ENCODE measurements around the gene CUEDC1. TPM values are rescaled to one million over a fixed set of nuclear protein-coding genes. Genes with fewer than 3 reads are reported as not detected.

The CUEDC1 gene
- total RNA-seq, 1 experiment from 2014 or later, result 53.5 TPM

DNA sequence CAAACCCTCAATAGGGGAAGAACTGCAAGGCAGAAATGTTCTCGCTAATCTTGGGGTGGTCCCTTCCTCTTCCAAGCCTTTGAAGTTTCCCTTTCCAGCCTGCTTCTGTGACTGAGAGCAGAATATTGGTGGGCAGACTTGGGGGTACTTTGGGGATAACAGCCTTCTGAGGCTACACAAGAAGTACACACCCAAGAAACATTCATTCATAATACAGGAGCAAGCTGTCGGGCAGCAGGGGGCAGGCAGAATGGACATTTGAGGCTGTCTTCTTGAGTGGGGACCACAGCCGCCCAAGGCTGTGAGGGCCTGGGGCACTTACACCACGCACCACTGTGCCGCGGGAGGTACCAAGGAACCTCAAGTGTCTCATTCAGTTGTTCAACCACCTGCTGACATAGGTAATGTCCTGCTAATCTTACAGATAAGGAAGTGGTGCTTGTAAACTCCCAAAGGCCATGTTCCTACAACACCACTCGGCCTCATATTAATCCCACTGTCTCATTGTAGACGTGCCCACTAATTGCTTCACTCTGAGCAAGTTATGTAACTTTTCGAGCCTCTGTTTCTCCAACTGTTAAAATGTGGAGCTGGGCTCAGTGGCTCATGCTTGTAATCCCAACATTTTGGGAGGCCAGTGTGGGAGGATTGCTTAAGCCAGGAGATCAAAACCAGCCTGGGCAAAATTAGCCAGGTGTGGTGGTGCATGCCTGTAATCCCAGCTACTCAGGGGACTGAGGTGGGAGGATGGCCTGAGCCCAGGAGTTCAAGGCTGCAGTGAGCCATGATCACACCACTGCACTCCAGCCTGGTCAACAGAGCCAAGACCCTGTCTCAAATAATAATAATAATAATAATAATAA, 102.9 kb downstream of the CUEDC1 start:
- ChIA-PET CTCF (interaction anchor here (1.5 kb wide), 1 partner anchor 19 kb away, joined by 4 read pairs; no protein-coding TSS in a partner anchor), POLR2A (ENCODE audit: low non-redundant PET) (no interaction called here)
- no peak for DNase-seq (ENCODE audit: low spot score)
- Histone ChIP-seq H3K27ac (ENCODE audit: low read depth, low read length, poor library complexity, severe bottlenecking) (peak overlapping the region; percentile 47), H3K27me3 (replicated peaks; ENCODE audit: insufficient read depth, low read depth, low read length, poor library complexity) (no peaks in the 10 kb centered on the region), H3K4me1 (ENCODE audit: insufficient read depth, low read length, poor library complexity, severe bottlenecking) (peaks cover 17% of the 10 kb centered on the region), H3K4me3 (ENCODE audit: low read depth, low read length, poor library complexity, severe bottlenecking) (no peak overlapping the region), H3K36me3 (ENCODE audit: insufficient read depth, low read length, poor library complexity, severe bottlenecking) (peaks cover 7% of the 10 kb centered on the region), H3K9me3 (ENCODE audit: low read depth, low read length, poor library complexity, severe bottlenecking) (no peaks in the 10 kb centered on the region)
- TF ChIP-seq, protein P1, sequence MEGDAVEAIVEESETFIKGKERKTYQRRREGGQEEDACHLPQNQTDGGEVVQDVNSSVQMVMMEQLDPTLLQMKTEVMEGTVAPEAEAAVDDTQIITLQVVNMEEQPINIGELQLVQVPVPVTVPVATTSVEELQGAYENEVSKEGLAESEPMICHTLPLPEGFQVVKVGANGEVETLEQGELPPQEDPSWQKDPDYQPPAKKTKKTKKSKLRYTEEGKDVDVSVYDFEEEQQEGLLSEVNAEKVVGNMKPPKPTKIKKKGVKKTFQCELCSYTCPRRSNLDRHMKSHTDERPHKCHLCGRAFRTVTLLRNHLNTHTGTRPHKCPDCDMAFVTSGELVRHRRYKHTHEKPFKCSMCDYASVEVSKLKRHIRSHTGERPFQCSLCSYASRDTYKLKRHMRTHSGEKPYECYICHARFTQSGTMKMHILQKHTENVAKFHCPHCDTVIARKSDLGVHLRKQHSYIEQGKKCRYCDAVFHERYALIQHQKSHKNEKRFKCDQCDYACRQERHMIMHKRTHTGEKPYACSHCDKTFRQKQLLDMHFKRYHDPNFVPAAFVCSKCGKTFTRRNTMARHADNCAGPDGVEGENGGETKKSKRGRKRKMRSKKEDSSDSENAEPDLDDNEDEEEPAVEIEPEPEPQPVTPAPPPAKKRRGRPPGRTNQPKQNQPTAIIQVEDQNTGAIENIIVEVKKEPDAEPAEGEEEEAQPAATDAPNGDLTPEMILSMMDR (conservative IDR thresholded peaks at IDR 0.05; ENCODE audit: low read depth, low read length), result no peak
- no peak for TF ChIP-seq EZH2 (IDR thresholded peaks at IDR 0.05; ENCODE audit: borderline replicate concordance, low read depth, low read length, poor library complexity, severe bottlenecking)
- intact Hi-C loops (cut with micrococcal nuclease; ENCODE audit: unreplicated experiment), result loop anchor here (10.0 kb wide), 1 partner anchor 232 kb away; the partner anchor contains the start of gene DYNLL2
- no TSS peak for BruUV-seq (replicated peaks)

DNA sequence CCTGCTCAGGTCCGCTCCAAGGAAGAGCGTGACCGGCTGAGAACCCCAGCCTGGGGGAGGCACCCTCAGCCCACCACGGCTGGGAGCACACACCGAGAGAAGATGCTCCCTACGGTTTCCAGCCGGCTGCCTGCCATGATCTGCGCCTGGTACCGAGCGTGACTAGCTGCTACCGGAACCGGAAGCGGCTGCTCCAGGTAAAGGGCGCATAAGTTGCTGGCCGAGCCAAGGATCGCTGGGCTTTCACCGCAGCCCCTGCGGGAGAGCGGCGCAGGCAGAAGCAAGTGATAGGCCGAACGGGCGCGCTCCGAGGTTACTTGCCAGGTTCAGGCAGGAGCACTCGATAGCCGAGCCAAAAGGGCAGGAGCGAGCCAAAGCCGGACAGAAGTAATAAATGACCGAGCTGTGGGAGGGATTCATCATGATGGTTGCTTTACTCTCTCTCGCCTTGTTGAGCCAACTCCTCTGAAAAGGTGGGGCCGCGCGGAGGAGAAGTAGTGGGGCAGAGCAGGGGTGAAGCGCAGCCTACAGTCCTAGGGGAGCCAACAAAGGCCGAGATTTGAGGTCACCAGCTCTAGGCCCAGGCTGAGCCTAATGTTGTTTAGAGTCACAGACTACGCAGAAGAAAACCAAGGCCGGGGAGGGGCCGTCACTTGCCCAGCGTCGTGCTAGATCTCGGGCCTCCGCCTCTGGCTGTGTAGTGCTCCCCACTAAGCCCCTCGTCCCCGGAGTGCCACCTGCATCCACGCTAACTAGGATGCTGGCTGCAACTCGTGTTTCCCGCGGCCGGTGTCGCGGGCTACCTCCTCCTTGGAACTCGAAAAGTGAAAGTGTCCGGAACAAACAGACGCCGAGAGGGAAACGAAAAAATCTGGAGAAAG, 105.1 kb downstream of the CUEDC1 start, which contains the start of gene MRPS23:
MRPS23 (minus strand) TSS at position 171 of the 881 bp plus-strand sequence; CDS start at position 137, 34 bp downstream.
- ChIA-PET POLR2A (ENCODE audit: low non-redundant PET) (interaction anchor here (1.2 kb wide), 1 partner anchor 233 kb away, joined by 6 read pairs; the partner anchor contains the start of gene DYNLL2), CTCF (interaction anchor here (2.1 kb wide), 1 partner anchor 17 kb away, joined by 11 read pairs; no protein-coding TSS in a partner anchor)
- peaks cover 17% of the 10 kb centered on the region for H3K4me1 ChIP-seq (ENCODE audit: insufficient read depth, low read length, poor library complexity, severe bottlenecking)
- peak; percentile 99 for DNase-seq (ENCODE audit: low spot score)
- intact Hi-C loops (cut with micrococcal nuclease; ENCODE audit: unreplicated experiment), result loop anchor here (10.0 kb wide), 1 partner anchor 235 kb away; the partner anchor contains the start of gene DYNLL2
- peak within 1 kb of the TSS; percentile 78 for H3K27ac ChIP-seq (ENCODE audit: low read depth, low read length, poor library complexity, severe bottlenecking)
- peaks cover 7% of the 10 kb centered on the region for H3K36me3 ChIP-seq (ENCODE audit: insufficient read depth, low read length, poor library complexity, severe bottlenecking)
- TSS peak; percentile 94 for BruUV-seq (replicated peaks)
- TF ChIP-seq, protein P1 (conservative IDR thresholded peaks at IDR 0.05; ENCODE audit: low read depth, low read length), result no peak
- TF ChIP-seq EZH2 (IDR thresholded peaks at IDR 0.05; ENCODE audit: borderline replicate concordance, low read depth, low read length, poor library complexity, severe bottlenecking), result no peak
- no peaks in the 10 kb centered on the region for H3K27me3 ChIP-seq (replicated peaks; ENCODE audit: insufficient read depth, low read depth, low read length, poor library complexity)
- H3K4me3 ChIP-seq (ENCODE audit: low read depth, low read length, poor library complexity, severe bottlenecking), result peak within 1 kb of the TSS; percentile 85
- no peaks in the 10 kb centered on the region for H3K9me3 ChIP-seq (ENCODE audit: low read depth, low read length, poor library complexity, severe bottlenecking)
